Neural progenitor cell (in vitro differentiated cells): ENCODE measurements around the gene NSD1. TPM values are rescaled to one million over a fixed set of nuclear protein-coding genes. Genes with fewer than 3 reads are reported as not detected.

ENCODE experiments used
- DNase-seq: peaks from one replicate; pipeline ENCODE4 v3.0.0-alpha.2; 2016; ENCODE audit warnings: low spot score
- H2AFZ ChIP-seq: fragments of 200-600 bp; sonication (generic); replicated peaks from 2 replicates; pipeline ENCODE4 v1.6.1; 2016; ENCODE audit warnings: antibody characterized with exemption
- H3F3A ChIP-seq: fragments of 200-600 bp; sonication (generic); 2 replicates; pipeline ENCODE4 v1.6.1; 2016; ENCODE audit warnings: antibody characterized with exemption, low read depth
- H3K27ac ChIP-seq: fragments of 200-600 bp; sonication (generic); 2 replicates; pipeline ENCODE4 v1.5.1; 2016; ENCODE audit warnings: mild to moderate bottlenecking
- H3K27me3 ChIP-seq: fragments of 200-600 bp; sonication (generic); 2 replicates; pipeline ENCODE4 v1.6.1; 2016; ENCODE audit warnings: mild to moderate bottlenecking, moderate library complexity
- H3K36me3 ChIP-seq: fragments of 200-600 bp; sonication (generic); 2 replicates; pipeline ENCODE4 v1.5.1; 2016
- H3K4me1 ChIP-seq: fragments of 200-600 bp; sonication (generic); 2 replicates; pipeline ENCODE4 v1.6.1; 2016; ENCODE audit warnings: mixed run types
- H3K4me2 ChIP-seq: fragments of 200-600 bp; sonication (generic); 2 replicates; pipeline ENCODE4 v1.6.1; 2016
- H3K4me3 ChIP-seq: fragments of 200-600 bp; sonication (generic); 2 replicates; pipeline ENCODE4 v1.5.1; 2016
- H3K79me2 ChIP-seq: fragments of 200-600 bp; sonication (generic); 2 replicates; pipeline ENCODE4 v1.6.1; 2016; ENCODE audit warnings: low read depth
- H3K9ac ChIP-seq: fragments of 200-600 bp; sonication (generic); 2 replicates; pipeline ENCODE4 v1.6.1; 2016
- H3K9me3 ChIP-seq: fragments of 200-600 bp; sonication (generic); 2 replicates; pipeline ENCODE4 v1.5.1; 2016; ENCODE audit warnings: low read depth
- H4K20me1 ChIP-seq: fragments of 200-600 bp; sonication (generic); 2 replicates; pipeline ENCODE4 v1.6.1; 2016; ENCODE audit warnings: low read depth
- H3K27ac Mint-ChIP-seq: 3 replicates; pipeline ENCODE4 v1.8.0; 2021; ENCODE audit warnings: mixed read lengths
- H3K27me3 Mint-ChIP-seq: 2 replicates; pipeline ENCODE4 v1.8.0; 2022; ENCODE audit warnings: low read depth, mild to moderate bottlenecking, inconsistent platforms, moderate library complexity, mixed read lengths; ENCODE audit not compliant: insufficient read depth
- H3K36me3 Mint-ChIP-seq: 3 replicates; pipeline ENCODE4 v1.8.0; 2021; ENCODE audit warnings: mixed read lengths
- H3K4me1 Mint-ChIP-seq: 3 replicates; pipeline ENCODE4 v1.8.0; 2021; ENCODE audit warnings: mixed read lengths
- H3K4me3 Mint-ChIP-seq: 3 replicates; pipeline ENCODE4 v1.8.0; 2021; ENCODE audit warnings: mild to moderate bottlenecking, moderate library complexity, mixed read lengths
- H3K9me3 Mint-ChIP-seq: 3 replicates; pipeline ENCODE4 v1.8.0; 2020; ENCODE audit warnings: mixed read lengths
- EZH2 ChIP-seq: fragments of 200-600 bp; sonication (generic); IDR thresholded peaks from 2 replicates; pipeline ENCODE4 v1.6.1; 2017; ENCODE audit warnings: antibody characterized with exemption, mild to moderate bottlenecking, moderate library complexity
- EZH2phosphoT487 ChIP-seq: fragments of 200-600 bp; sonication (generic); IDR thresholded peaks from 2 replicates; pipeline ENCODE4 v1.6.1; 2017; ENCODE audit warnings: antibody characterized with exemption
- total RNA-seq: library from RNA; depleted of rRNA; stranded (reverse); fragments of >200 nt; gene quantifications from 2 replicates; pipeline ENCODE4 v1.2.3, GENCODE V29; 2015; ENCODE audit warnings: low replicate concordance
- TF ChIP-seq, protein P1 (sequence below): fragments of 200-600 bp; sonication (generic); IDR thresholded peaks from 2 replicates; pipeline ENCODE4 v1.5.1; 2017; ENCODE audit warnings: antibody characterized with exemption, mild to moderate bottlenecking

The NSD1 gene
- total RNA-seq, 1 donor from 2014 or later = 114 TPM

- no peak overlapping the region for H3K4me3 Mint-ChIP-seq
- Histone ChIP-seq H4K20me1 (peaks cover 50% of the 10 kb centered on the region), H3K27me3 (peaks cover 10% of the 10 kb centered on the region), H3K27ac (no peak overlapping the region), H3K4me3 (no peak overlapping the region), H3K79me2 (peaks cover 22% of the 10 kb centered on the region), H3K9me3 (no peaks in the 10 kb centered on the region), H3K4me1 (peaks cover 12% of the 10 kb centered on the region), H2AFZ (no peak overlapping the region), H3K36me3 (no peaks in the 10 kb centered on the region), H3K9ac (no peak overlapping the region), H3K4me2 (no peak overlapping the region), H3F3A (peaks cover 28% of the 10 kb centered on the region)
- TF ChIP-seq EZH2phosphoT487 (no peak), EZH2 (no peak)
- TF ChIP-seq, protein P1, sequence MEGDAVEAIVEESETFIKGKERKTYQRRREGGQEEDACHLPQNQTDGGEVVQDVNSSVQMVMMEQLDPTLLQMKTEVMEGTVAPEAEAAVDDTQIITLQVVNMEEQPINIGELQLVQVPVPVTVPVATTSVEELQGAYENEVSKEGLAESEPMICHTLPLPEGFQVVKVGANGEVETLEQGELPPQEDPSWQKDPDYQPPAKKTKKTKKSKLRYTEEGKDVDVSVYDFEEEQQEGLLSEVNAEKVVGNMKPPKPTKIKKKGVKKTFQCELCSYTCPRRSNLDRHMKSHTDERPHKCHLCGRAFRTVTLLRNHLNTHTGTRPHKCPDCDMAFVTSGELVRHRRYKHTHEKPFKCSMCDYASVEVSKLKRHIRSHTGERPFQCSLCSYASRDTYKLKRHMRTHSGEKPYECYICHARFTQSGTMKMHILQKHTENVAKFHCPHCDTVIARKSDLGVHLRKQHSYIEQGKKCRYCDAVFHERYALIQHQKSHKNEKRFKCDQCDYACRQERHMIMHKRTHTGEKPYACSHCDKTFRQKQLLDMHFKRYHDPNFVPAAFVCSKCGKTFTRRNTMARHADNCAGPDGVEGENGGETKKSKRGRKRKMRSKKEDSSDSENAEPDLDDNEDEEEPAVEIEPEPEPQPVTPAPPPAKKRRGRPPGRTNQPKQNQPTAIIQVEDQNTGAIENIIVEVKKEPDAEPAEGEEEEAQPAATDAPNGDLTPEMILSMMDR = peak; percentile 15
- no peaks in the 10 kb centered on the region for H3K9me3 Mint-ChIP-seq
- no peak overlapping the region for H3K27ac Mint-ChIP-seq
- peaks cover 23% of the 10 kb centered on the region for H3K36me3 Mint-ChIP-seq
- peaks cover 36% of the 10 kb centered on the region for H3K4me1 Mint-ChIP-seq
- DNase-seq = no peak
- H3K27me3 Mint-ChIP-seq = no peaks in the 10 kb centered on the region
These were observed 173.3 kb downstream of the NSD1 start for GRCh38 chr5:177306674-177307543.

GRCh38 chr5:177307544-177308363 lies 174.2 kb downstream of the NSD1 start:
- no peaks in the 10 kb centered on the region for H3K36me3 ChIP-seq
- Mint-ChIP-seq H3K27ac (no peak overlapping the region), H3K36me3 (peaks cover 20% of the 10 kb centered on the region), H3K27me3 (peaks cover 1% of the 10 kb centered on the region), H3K4me3 (no peak overlapping the region), H3K9me3 (no peaks in the 10 kb centered on the region), H3K4me1 (peaks cover 31% of the 10 kb centered on the region)
- no peak overlapping the region for H3K27ac ChIP-seq
- H3K9ac ChIP-seq = no peak overlapping the region
- no peak for DNase-seq
- peaks cover 26% of the 10 kb centered on the region for H3F3A ChIP-seq
- peaks cover 12% of the 10 kb centered on the region for H3K4me1 ChIP-seq
- H3K4me3 ChIP-seq = no peak overlapping the region
- peaks cover 22% of the 10 kb centered on the region for H3K79me2 ChIP-seq
- H3K27me3 ChIP-seq = peaks cover 7% of the 10 kb centered on the region
- peaks cover 42% of the 10 kb centered on the region for H4K20me1 ChIP-seq
- no peaks in the 10 kb centered on the region for H3K9me3 ChIP-seq
- no peak overlapping the region for H3K4me2 ChIP-seq
- TF ChIP-seq EZH2phosphoT487 (no peak), EZH2 (no peak)
- TF ChIP-seq, protein P1 = no peak
- no peak overlapping the region for H2AFZ ChIP-seq

DNA sequence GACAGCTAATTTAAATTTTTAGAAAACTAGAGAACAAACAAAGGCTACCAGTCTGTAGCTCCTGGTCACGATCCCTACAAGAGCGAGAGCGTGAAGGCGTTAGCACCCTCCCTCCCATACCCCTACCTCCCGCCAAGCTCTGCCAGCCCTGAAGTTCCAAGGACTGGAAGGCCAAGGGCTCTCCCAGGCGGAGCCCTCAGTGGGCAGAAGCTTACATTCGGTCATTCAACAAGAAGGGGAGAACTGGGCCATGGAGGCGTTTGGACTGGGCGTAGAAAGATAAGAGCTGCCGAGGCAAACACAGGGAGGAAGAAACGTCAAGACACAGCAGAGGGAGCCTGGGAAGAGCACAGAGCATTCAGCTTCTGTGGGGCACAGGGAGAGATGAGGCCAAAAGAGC lies 175.2 kb downstream of the NSD1 start:
- Mint-ChIP-seq H3K9me3 (no peaks in the 10 kb centered on the region), H3K36me3 (peaks cover 20% of the 10 kb centered on the region), H3K4me3 (peak overlapping the region; percentile 92), H3K4me1 (peaks cover 38% of the 10 kb centered on the region), H3K27ac (no peak overlapping the region), H3K27me3 (peaks cover 6% of the 10 kb centered on the region)
- peaks cover 40% of the 10 kb centered on the region for H4K20me1 ChIP-seq
- H2AFZ ChIP-seq = no peak overlapping the region
- H3K36me3 ChIP-seq = no peaks in the 10 kb centered on the region
- H3K9me3 ChIP-seq = no peaks in the 10 kb centered on the region
- H3K4me2 ChIP-seq = no peak overlapping the region
- peaks cover 21% of the 10 kb centered on the region for H3K79me2 ChIP-seq
- no peak overlapping the region for H3K4me3 ChIP-seq
- TF ChIP-seq EZH2 = no peak
- TF ChIP-seq, protein P1 = no peak
- TF ChIP-seq EZH2phosphoT487 = no peak
- H3K9ac ChIP-seq = no peak overlapping the region
- H3K27ac ChIP-seq = no peak overlapping the region
- no peak for DNase-seq
- peaks cover 36% of the 10 kb centered on the region for H3F3A ChIP-seq
- peaks cover 12% of the 10 kb centered on the region for H3K4me1 ChIP-seq
- peaks cover 3% of the 10 kb centered on the region for H3K27me3 ChIP-seq
